Fibroblast of the aortic adventitia (primary cell): ENCODE data around the gene FREM1. TPM values are rescaled to one million over a fixed set of nuclear protein-coding genes. Genes with fewer than 3 reads are reported as not detected.

ENCODE experiments used
- DNase-seq: peaks from one replicate; pipeline ENCODE4 v3.0.0-alpha.2; 2010; ENCODE audit warnings: low read depth
- H3K4me3 ChIP-seq: 2 replicates; pipeline ENCODE4 v1.5.1; 2011; ENCODE audit warnings: low read depth, mild to moderate bottlenecking, control low read depth, low read length, moderate library complexity
- CTCF ChIP-seq: IDR thresholded peaks from 2 replicates; pipeline ENCODE4 v1.5.1; 2011; ENCODE audit warnings: mild to moderate bottlenecking, low read length, control low read depth, inconsistent platforms; ENCODE audit not compliant: insufficient read depth
- total RNA-seq: library from RNA; depleted of rRNA; stranded (reverse); fragments of >200 nt; gene quantifications from 2 replicates; pipeline ENCODE4 v1.2.3, GENCODE V29; 2012; ENCODE audit warnings: low replicate concordance

Gene FREM1
- total RNA-seq, 1 donor: 0.45 TPM

GRCh38 chr9:14903040-14903439 is 7.2 kb downstream of the FREM1 start:
- TF ChIP-seq CTCF: no peak
- DNase-seq: no peak
- no peak overlapping the region for H3K4me3 ChIP-seq

- DNase-seq: no peak
- TF ChIP-seq CTCF: no peak
- no peak overlapping the region for H3K4me3 ChIP-seq
Measured at GRCh38 chr9:14902561-14902960, 7.7 kb downstream of the FREM1 start.

GRCh38 chr9:14899815-14900193 is 10.4 kb downstream of the FREM1 start:
- no peak for TF ChIP-seq CTCF
- H3K4me3 ChIP-seq: no peak overlapping the region
- no peak for DNase-seq

- TF ChIP-seq CTCF: no peak
- no peak overlapping the region for H3K4me3 ChIP-seq
- no peak for DNase-seq
Measured at GRCh38 chr9:14899042-14899814, 11.0 kb downstream of the FREM1 start.

GRCh38 chr9:14895806-14896205 is 14.4 kb downstream of the FREM1 start:
- no peak for DNase-seq
- no peak for TF ChIP-seq CTCF
- no peak overlapping the region for H3K4me3 ChIP-seq

- TF ChIP-seq CTCF: no peak
- no peak for DNase-seq
- no peak overlapping the region for H3K4me3 ChIP-seq
Measured at GRCh38 chr9:14893280-14893679, 16.9 kb downstream of the FREM1 start.

- no peak overlapping the region for H3K4me3 ChIP-seq
- no peak for DNase-seq
- TF ChIP-seq CTCF: no peak
Measured at GRCh38 chr9:14891332-14891731, 18.9 kb downstream of the FREM1 start.
